GM21423 (cell line): ENCODE data around the gene NR1H4.
A peak's percentile ranks its signal among the peaks of the same experiment; 100 is the strongest.
"Not testable (repeated sequence)": the region's sequence is repeated elsewhere in the genome, so short reads cannot be mapped to it uniquely, and the experiment has no call there.

Experiments used
- ATAC-seq: cut with Tn5 transposase; IDR thresholded peaks from one replicate; pipeline ENCODE4 v1.9.1; 2021; ENCODE audit warnings: mild to moderate bottlenecking, moderate library complexity; ENCODE audit not compliant: unreplicated experiment

The NR1H4 gene

DNA sequence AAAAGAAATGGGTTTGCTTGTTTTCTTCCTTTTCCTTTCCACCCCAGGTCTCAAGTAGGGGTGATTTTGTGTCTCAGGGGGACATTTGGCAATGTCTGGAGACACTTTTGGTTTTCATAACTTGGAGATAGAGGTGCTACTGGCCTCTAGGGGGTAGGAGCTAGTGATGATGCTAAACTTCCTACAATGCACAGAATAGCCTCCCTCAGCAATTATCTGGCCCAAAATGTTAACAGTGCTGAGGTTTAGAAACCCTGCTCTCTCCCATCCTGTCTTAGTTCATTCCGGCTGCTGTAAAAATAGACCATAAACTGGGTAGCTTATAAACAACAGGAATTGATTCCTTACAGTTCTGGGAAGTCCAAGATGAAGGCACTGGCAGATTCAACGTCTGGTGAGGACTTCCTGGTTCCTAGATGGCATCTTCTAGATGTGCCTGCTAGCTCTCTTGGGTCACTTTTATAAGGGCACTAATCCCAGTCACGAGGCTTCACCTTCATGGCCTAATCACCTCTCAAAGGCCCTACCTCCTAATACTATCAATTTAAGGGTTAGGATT, 92.4 kb downstream of the NR1H4 start:
- no peak for ATAC-seq

GRCh38 chr12:100566887-100567637, 93.4 kb downstream of the NR1H4 start:
- ATAC-seq, result peak; percentile 97

DNA sequence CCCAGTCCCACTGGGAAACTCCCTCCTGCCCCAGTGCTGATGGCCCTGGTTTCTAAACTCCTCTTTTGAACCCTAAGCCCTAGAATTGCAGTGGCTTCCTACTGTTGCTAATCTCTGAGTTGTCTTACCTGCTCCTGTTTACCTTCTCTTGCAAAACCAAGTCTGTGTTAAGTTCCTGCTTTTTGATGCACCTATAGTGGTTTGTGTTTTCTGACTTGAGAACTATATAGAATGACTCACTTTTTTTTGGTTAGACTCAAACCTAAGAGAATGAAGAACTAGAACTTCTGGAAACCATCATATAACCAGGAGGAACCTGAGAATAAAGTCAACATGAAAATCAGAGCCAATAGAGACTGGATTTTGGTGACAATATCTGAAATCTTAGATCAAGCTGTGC, 94.3 kb downstream of the NR1H4 start:
- peak; percentile 23 for ATAC-seq

- ATAC-seq, result no peak
Observed at GRCh38 chr12:100572184-100572583, 98.5 kb downstream of the NR1H4 start.

DNA sequence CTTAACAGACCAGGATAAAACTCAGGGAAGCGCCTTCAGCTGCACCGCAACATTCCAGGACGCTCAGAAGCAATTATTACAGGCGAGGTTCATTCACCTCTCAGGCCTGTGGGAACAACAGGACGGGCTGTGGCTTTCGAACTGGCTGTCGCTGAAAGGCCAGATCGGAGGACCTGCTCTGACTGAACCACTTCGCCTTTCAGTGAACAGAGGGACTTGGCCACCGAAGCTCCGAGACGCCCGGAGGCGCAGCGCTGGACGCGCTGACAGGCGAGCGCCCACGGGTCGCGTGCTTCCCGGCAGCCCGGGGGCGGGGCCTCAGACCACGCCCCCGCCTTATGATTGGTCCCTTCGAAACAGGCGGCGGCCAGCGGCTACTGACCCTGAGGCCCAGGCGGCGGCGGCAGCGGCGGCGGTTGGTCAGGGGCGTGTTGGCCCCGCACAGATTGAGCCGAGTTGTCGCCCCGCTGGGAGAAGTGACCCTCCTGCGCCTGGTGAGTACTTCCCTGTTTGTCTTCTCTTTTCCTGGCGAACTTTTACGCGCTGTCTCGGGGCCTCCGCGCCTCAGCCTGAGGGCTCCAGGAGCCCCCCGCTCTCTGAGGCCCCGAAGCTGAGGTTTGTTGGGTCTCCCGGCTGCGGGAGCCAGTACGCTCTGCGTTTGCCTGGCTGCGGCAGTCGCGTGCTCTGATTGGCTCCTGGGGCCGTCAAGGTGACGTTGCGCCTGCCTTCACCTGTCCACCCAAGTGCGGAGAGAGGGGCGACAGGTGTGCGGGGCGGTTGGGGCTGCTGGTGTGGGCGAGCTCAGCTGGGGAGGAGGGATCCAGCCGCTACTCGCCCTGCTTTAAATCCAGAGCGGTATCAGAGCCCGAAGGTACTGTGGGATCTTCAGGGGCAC, 99.9 kb downstream of the NR1H4 start, which contains the start of gene GAS2L3:
Gene GAS2L3 (plus strand): TSS at position 393 of the 895 bp plus-strand sequence. CDS start 21,221 bp downstream, outside the sequence.
- ATAC-seq, result peak; percentile 99

- no peak for ATAC-seq
Observed at GRCh38 chr12:100574187-100575074, 100.8 kb downstream of the NR1H4 start.

DNA sequence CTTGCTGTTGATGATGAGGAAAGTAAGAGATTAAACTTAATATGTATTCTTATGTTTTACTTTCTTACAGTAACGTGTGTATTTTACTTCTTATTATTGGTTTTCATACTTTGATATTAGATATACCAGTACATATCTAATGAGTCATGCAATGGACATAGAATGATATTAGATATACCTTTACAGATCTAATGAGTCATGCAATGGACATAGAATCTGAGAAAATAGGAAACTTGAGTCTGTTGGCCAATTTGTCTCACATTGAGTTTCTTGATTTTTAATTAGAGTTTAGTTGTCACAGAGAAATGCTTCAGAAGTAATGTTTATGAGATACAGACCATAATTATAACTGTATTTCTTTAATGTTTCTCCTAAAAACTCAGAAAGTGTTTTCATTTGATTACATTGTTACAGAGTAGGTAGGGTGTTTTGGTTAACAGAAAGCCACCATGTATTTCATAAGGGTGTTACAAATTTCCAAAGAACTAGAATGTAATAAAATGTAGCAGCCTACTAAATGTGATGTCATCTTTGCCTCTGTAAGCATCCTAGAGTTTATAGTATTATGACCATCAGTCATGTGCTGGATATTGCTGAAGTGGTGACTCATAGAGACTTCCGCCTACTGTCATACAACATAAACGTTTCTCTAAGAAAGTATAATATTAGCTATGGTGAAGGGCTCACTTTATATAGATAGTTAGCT, 102.8 kb downstream of the NR1H4 start:
- no peak for ATAC-seq

- no peak for ATAC-seq
Observed at GRCh38 chr12:100578923-100579322, 105.3 kb downstream of the NR1H4 start.

DNA sequence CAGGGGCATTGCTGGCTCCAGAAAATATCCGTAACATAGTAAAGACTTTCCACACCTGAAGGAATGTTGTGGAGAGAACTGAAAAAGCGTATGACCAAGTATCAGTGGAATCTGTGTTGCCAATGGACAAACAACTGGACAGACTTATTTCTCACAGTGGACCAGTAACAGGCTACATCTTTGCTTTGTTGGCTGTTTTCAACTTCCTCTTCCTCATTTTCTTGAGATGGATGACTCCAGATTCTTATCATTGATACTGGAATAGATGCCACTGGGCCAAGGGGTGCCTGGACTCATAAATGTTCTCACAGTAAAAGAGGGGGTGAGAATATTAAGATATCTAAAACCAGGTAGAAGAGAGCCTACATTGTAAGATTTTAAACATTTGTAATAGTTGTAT, 106.2 kb downstream of the NR1H4 start:
- ATAC-seq, result no peak

- no peak for ATAC-seq
Observed at GRCh38 chr12:100584256-100584655, 110.6 kb downstream of the NR1H4 start.

DNA sequence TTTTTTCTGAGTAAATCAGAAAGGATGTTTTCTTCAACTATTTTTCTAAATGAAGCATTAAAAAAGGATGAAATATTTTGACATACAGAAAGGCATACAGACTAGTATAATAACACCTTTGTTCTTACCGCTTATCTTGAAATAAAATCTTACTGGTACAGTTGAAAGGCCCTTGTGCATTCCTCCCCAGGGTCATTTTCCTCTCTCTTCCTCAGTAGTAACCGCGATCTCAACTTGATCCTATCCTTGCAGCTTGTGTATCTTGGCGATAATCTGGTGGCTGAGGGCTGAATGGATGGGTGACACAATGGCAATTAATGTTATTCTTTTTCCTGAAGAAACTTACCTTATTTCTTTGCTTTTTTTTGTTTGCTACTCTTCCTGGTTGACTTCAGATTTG, 118.3 kb downstream of the NR1H4 start:
- ATAC-seq, result no peak

- no peak for ATAC-seq
Observed at GRCh38 chr12:100593490-100593889, 119.8 kb downstream of the NR1H4 start.

DNA sequence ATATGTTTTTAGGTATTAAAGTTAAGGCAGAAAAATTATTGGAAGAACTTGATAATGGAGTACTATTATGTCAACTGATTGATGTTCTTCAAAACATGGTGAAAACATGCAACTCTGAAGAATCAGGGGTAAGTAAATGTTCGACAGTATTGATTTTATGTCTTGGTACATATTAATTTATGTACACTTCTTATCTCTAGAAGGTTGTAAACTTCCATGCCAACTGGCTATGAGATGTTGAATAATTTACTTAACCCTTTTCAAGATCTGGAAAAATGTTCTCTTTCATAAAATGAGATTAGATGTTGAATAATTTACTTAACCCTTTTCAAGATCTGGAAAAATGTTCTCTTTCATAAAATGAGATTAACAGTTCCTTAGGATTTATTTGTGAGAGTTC, 128.0 kb downstream of the NR1H4 start:
- no peak for ATAC-seq

GRCh38 chr12:100602997-100603396, 129.3 kb downstream of the NR1H4 start:
- not testable (repeated sequence) for ATAC-seq

DNA sequence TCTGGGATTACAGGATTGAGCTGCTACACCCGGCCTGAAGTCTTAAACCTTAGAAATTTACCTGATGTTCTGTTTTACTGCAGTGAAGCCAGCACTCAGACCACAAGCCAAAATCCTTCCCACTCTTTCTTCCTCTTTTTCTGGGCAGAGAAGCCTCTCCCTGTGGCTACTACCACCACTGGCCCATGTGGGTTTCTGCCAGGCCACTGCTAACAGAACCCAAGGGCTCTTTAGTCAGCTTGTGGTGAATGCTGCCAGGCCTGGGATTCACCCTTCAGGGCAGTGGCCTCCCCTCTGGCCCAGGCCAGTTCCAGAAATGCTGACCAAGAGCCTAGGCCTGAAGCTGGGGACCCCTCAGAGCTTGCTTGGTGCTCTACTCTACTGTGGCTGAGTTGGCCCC, 135.1 kb downstream of the NR1H4 start:
- no peak for ATAC-seq

DNA sequence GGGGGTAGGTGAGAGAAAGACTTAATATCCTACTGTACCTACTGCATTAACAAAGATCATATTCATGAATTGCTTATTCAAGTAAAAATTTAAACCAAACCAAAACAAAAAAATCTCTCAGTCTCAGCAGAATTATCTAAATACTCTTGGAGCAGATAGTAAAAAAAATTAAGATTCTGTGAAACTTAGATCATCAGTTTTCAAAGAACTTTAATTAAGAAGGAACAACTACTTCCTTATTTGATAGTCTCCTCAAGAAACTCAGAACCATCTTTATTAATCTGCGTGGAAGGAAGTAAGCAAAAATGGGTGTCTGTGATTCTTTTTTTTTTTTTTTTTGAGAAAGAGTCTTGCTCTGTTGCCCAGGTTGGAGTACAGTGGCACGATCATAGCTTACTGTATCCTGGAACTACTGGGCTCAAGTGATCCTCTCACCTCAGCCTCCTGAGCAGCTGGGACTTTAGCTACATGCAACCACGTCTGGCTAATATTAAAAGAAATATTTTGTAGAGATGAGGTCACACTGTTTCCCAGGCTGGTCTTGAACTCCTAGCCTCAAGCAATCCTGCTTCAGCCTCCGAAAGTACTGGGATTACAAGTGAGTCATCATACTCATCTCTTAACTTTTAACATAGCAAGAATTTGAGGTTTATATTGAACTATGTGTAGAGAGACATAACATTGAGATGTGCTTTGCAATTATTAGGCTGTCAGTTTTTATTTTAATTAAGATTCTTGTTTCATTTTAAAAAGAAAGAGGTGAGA, 137.2 kb downstream of the NR1H4 start:
- ATAC-seq, result no peak

GRCh38 chr12:100612606-100613005, 138.9 kb downstream of the NR1H4 start:
- ATAC-seq, result no peak
